Eye (tissue), 1 donor: ENCODE measurements around the gene CPED1.

Experiments used
- DNase-seq: peaks from one replicate; pipeline ENCODE4 v3.0.0-alpha.2; 2015

Gene CPED1

GRCh38 chr7:121329191-121330052, 340.9 kb downstream of the CPED1 start:
- peak; percentile 76 for DNase-seq

DNA sequence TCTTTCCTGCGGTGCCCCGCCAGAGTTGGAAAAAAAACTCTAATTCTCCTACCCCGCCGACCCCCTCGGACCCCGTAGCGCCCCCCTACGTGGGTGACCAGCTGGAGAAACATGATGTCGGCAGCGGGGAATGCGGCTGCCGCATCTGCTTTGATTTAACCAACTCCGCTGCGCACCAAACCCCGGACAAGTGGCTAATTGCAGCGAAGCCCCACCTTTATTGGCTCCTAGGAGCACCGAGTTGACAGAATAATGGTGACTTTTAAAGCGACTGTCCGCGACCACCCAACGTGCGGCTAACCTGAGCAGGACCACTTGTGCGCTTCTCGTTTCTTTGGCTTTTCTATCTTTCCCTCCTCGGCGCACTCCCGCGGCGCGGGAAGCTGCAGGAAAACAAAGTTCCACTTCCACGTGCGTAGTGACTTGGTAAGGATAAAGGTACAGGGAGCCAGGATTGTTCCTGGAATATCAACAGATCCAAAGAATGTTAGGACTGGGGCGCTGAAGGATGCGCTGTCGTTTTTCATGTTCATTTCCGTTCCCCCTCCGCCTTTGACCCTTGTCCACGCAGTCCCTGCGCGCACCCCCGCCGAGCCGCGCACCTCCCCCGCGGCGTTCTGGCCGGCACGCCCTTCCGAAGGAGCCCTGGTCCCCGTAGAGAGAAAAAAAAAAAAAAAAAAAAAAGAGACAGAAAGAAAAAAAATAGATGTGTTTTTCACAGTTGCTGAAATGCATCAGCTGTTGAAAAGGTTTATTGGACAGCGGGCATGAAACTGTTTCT, 341.7 kb downstream of the CPED1 start:
- peak; percentile 81 for DNase-seq

DNA sequence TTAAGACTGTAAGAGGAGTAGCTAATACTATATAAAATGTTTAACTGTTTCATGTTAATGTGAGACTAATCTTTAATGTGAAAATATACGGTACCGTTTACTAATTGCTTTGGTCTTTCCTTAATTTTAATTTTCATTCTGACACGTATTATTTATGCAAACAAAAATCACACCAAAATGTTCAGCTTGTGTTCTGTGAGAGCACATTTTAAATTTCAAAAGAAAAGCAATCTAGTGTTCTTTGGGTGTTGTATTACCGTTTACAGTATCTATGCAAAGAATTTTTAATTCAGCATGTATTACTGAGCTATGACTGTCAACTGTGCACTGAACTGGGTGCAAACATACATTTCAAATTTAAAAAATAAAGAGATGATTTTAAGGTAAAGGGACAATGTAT, 342.5 kb downstream of the CPED1 start:
- DNase-seq: no peak

GRCh38 chr7:121331574-121331973, 343.1 kb downstream of the CPED1 start:
- no peak for DNase-seq

DNA sequence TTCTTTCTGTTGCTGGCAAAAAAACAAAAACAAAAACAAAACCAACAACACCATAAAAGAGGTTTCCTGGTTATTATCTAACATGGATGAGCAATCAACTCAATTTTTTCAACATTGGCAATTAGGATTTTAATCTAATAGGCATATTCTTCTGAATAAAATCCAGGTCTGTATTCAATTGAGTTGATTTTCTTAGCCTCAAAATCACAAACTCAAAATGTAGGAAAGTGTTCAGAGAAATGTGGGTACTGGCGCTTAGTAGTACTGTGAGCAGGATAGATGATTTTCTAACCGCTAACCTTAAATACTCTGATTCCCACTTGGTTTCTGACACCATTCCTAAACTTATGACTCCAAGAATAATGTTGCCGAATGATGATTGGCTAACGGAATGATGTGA, 345.9 kb downstream of the CPED1 start:
- no peak for DNase-seq

DNA sequence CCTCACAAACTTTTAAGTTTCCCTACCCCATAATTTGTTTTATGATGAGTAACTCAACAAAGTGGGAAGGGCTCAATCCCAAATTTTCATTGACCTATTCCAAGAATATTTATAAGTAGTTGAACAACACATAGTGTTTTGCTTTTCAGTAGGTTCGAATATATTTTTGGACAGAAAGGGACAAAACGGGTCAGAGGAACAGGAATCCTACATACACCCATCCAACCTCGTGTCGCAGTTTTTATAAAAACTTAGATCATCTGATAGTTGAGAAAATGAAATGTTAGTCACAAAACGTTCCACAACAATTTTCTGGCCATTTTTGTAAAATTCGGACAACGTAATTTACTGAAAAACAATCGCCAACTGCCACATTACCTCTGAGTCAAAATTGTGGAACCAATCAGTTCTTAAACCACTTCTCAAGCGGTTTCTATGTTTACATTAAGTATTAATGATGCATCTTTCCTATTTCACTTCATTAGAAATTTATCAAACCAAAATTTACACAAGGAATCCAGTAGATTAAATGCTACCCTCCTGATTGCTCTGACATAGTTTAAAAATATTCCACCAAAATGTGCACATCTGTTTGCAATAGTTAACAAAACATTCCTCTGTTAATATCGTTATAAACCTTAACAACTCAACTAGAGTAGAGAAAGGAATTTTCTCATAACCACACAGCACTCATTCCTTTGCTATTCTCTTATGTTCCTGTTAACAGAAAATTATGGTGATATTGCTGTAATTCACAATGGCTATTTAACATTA, 346.6 kb downstream of the CPED1 start:
- no peak for DNase-seq

GRCh38 chr7:121336579-121336978, 348.1 kb downstream of the CPED1 start:
- no peak for DNase-seq

DNA sequence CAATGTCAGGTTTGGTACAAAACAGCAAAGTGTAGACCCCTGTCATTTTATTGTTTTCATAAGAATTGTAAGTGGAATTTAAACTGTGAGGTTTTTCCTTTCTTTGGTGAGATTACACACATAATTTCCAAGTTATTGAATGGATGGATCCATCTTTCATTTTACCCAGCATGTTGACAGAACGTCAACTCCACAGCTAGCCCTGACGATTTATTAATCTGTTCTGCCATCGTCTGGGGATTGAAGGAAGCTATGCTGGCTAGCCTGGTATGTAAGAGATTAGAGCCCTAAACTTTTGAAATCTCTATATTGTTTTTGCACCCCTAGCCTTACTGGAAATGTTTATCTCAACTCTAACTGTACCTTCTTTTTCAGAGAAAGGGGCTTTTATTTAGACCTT, 348.9 kb downstream of the CPED1 start:
- peak; percentile 53 for DNase-seq

DNA sequence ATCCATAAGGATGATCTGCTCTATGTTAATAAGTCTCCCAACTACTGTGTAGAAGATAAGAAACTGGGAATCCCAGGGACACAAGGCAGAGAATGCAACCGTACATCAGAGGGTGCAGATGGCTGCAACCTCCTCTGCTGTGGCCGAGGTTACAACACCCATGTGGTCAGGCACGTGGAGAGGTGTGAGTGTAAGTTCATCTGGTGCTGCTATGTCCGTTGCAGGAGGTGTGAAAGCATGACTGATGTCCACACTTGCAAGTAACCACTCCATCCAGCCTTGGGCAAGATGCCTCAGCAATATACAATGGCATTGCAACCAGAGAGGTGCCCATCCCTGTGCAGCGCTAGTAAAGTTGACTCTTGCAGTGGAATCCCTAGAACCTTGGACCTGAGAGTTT, 350.6 kb downstream of the CPED1 start:
- DNase-seq: no peak

DNA sequence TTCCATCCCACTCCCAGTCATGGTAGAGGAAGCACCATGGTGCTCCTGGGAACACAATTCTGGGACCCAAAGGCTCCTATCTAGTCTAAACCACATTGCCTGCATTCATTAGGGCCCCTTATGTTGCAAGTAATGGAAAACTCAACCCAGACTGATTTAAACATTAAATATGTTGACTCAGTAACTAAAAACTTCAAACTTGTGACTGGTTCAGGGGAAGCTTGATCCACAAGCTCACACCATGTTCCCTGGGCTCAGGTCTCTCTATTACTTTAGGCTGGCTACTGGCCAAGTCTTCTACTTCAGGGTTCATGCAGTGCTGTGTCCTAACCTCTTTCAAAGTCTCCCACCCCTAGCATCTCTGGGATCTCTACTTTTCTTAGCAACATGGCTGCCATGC, 353.4 kb downstream of the CPED1 start:
- DNase-seq: no peak

DNA sequence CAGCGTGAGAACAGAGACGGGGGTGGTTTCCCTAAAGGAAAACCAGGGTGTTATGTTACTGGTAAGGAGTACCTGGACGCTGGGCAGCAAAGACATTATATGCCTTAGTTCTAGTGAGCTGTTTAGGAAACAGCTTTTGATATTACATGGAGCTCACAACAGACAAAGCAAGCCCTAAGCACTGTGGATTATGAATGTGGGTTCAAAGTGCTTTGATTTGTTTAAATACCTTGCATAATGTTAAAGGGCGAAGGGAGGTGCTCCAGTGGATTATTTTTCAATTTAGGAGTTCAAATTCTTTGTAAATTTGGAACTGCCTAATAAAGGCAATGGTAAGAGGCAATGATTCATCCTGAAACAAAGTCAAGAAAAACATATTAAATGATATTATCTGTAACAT, 354.1 kb downstream of the CPED1 start:
- no peak for DNase-seq

- DNase-seq: no peak
These were observed 354.8 kb downstream of the CPED1 start for GRCh38 chr7:121343302-121343701.

- DNase-seq: no peak
These were observed 355.6 kb downstream of the CPED1 start for GRCh38 chr7:121344093-121344492.

GRCh38 chr7:121344497-121344896, 356.0 kb downstream of the CPED1 start:
- DNase-seq: no peak
